GM20000 (cell line): ENCODE data around the gene B4GALT4.

ENCODE experiments used
- DNase-seq: peaks from one replicate; pipeline ENCODE4 v3.0.0; 2012; ENCODE audit warnings: low spot score
- CTCF ChIP-seq: IDR thresholded peaks from 2 replicates; pipeline ENCODE4 v1.5.1; 2012; ENCODE audit warnings: mild to moderate bottlenecking, control low read depth; ENCODE audit errors: extremely low read depth, missing control alignments

B4GALT4 gene

DNA sequence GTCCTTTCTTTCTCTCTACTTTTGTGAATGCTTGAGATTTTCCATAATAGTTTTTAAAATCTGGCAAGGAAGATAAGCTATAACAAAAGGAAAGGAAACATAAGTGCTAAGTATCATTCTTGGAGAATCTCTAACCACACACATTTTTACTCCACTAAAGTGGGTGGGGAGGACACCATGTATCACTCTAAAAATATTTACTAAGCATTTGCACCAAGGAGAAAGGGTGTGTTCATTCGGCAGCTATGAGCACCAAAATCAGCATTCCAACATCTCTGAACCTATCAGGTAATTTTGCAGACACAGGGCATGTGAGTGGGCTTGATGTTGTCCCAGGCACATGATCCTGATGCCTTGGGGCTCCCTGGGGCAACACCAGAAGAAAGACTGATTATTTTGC, 5.5 kb downstream of the B4GALT4 start:
- no peak for DNase-seq
- TF ChIP-seq CTCF: no peak

DNA sequence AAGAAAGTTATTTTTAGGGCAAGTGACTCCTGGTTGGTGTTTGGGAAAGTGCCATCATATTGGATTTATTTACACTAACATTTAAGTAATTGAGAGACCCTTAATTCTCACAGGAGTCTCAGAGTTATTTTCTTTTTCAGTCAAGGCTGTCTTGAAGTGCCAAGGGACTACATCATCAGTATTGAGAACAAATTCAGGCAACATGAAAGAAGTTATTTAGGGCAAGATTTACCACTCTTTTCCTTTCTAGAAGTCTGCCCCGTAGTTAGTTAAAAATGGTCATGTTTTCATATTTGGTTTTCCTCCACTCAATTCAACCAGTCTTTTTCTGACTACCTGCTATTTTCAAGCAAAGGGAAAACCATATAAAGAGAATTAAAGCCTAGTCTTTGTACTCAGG, 6.1 kb downstream of the B4GALT4 start:
- DNase-seq: no peak
- no peak for TF ChIP-seq CTCF

GRCh38 chr3:119230745-119231144, 9.9 kb downstream of the B4GALT4 start:
- no peak for DNase-seq
- no peak for TF ChIP-seq CTCF

DNA sequence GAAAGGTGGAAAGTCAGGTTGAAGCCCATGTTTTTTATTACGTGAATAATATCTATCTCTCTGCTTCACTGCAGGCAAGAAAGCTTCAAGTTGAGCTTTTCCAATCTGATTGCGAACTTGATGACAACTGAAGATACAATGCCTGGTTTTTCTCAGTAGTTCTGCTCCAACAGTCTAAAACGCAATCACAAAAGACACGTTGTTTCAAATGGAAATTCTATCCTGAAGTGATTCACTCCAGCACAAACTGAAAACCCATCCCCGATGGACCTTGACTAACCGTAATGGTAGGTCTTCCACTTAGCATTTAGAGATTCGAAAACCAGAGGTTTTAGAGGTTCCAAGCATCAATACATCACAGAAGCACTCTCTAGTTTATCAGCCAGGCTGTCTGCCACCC, 10.6 kb downstream of the B4GALT4 start:
- no peak for TF ChIP-seq CTCF
- DNase-seq: no peak

GRCh38 chr3:119229190-119229589, 11.5 kb downstream of the B4GALT4 start:
- DNase-seq: no peak
- TF ChIP-seq CTCF: no peak

- TF ChIP-seq CTCF: no peak
Measured at GRCh38 chr3:119228373-119229145, 12.1 kb downstream of the B4GALT4 start.

DNA sequence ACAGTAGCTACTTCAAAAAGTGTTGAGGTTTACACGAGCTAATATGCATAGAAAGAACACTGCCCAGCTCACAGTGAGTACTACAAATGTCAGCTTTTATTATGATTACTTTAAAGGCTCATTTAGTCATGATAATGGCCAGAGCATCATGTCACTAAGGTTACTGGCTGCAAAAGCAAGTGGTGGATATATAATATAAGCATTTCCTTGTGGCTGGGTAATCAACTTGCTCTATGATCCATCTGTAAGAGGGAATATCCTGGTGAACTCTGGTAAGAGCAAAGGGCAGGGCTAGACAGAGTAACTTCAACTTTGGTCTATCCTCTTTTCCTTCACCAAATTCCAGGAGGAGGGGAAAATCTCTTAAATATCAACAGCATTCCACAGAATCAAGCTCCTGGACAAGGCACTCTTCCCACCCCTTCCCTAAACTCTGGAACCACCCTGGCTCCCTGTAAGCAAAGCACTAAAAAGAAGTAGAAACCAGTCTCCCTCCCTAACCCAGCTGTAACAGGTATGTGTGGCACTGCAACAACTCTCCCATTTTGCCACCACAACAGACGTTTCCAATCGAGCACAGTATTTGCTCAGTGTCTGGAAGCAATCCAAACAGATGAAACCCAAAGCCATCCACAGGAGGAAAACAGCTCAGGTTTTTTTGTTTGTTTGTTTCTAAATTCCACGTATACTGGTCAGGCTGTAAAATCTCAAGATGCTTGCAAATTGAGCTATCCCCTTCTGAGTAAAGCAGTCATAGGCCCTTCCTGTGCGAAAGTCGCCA, 13.4 kb downstream of the B4GALT4 start:
- no peak for TF ChIP-seq CTCF
- no peak for DNase-seq

More at GRCh38 chr3:119228373-119229145, 12.1 kb downstream of the B4GALT4 start:
- no peak for DNase-seq
